Ovary (tissue), 3 donors: Measurements from ENCODE around the gene ETV3L.

Experiments used
- POLR2A ChIP-seq: fragments of 450-650 bp; IDR thresholded peaks from one replicate; pipeline ENCODE4 v1.6.1; 2017; ENCODE audit warnings: antibody characterized with exemption, mild to moderate bottlenecking, moderate library complexity
- TF ChIP-seq, protein P1 (sequence below), 3 donors: fragments of 450-650 bp in 2 of 3; fragments of 200-600 bp in 1 of 3; IDR thresholded peaks; one replicate each; pipeline versions ENCODE4 v1.5.1 to v1.8.0; 2016 to 2022; ENCODE audit warnings: antibody characterized with exemption in 3 of 3, mild to moderate bottlenecking in 1 of 3
- donor health status: DM: no; HTN: no; CAD: no.

DNA sequence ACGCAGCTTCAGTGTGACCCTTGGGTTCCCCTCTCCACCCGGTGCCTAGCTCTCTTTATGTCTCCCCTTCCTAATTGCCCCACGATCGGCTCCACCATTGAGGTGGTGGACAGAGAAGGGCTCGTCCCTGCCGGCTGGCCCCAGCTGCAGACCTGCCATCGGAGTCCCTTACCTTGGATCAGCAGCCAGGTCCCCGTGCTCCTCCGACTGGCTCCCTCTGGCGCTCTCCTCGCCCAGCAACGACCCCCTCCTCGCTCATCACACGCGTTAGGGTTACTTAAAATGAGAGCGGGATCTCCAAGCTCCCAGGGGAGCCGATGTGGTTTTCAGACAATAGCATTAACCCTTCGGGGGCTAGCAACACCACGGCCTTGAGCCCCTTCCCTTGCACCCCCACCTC, 8.1 kb upstream of the ETV3L start:
- TF ChIP-seq, protein P1, sequence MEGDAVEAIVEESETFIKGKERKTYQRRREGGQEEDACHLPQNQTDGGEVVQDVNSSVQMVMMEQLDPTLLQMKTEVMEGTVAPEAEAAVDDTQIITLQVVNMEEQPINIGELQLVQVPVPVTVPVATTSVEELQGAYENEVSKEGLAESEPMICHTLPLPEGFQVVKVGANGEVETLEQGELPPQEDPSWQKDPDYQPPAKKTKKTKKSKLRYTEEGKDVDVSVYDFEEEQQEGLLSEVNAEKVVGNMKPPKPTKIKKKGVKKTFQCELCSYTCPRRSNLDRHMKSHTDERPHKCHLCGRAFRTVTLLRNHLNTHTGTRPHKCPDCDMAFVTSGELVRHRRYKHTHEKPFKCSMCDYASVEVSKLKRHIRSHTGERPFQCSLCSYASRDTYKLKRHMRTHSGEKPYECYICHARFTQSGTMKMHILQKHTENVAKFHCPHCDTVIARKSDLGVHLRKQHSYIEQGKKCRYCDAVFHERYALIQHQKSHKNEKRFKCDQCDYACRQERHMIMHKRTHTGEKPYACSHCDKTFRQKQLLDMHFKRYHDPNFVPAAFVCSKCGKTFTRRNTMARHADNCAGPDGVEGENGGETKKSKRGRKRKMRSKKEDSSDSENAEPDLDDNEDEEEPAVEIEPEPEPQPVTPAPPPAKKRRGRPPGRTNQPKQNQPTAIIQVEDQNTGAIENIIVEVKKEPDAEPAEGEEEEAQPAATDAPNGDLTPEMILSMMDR (IDR thresholded peaks at IDR 0.05) = no peak
- no peak for TF ChIP-seq POLR2A
